SK-N-SH (cell line): ENCODE measurements around the gene APBB1IP. TPM values are rescaled to one million over a fixed set of nuclear protein-coding genes. Genes with fewer than 3 reads are reported as not detected.

Experiments used
- CTCF ChIA-PET: fragments of 300-600, 350-600 bp; formaldehyde crosslinking; extraction: SDS; loops from one replicate; lab custom pipeline; 2021; lab: Yijun Ruan, JAX
- POLR2A ChIA-PET: fragments of 350-600 bp; sonication (Branson Sonifier 250); formaldehyde crosslinking; extraction: SDS; loops from one replicate; lab custom pipeline; 2020; ENCODE audit warnings: antibody characterized with exemption, inconsistent platforms; lab: Yijun Ruan, JAX
- DNase-seq: peaks from one replicate; pipeline ENCODE4 v3.0.0; 2012
- H2AFZ ChIP-seq: fragments of 200-600 bp; sonication (generic); 2 replicates; pipeline ENCODE4 v1.8.1; 2016; ENCODE audit warnings: antibody characterized with exemption, mild to moderate bottlenecking, low read depth
- H3F3A ChIP-seq: fragments of 200-600 bp; sonication (generic); replicated peaks from 2 replicates; pipeline ENCODE3; 2016; ENCODE audit warnings: antibody characterized with exemption, mild to moderate bottlenecking; ENCODE audit not compliant: insufficient read depth
- H3K27ac ChIP-seq, 2 experiments: fragments of 200-500 bp in 1 of 2; fragments of 200-600 bp in 1 of 2; sonication (Bioruptor generic) in 1 of 2; sonication (generic), shearing (Covaris generic) in 1 of 2; 2 replicates each; pipeline versions ENCODE4 v1.5.1 to v1.6.1; 2014 to 2016; ENCODE audit warnings: low read depth in 2 of 2, inconsistent platforms in 1 of 2, low read length in 1 of 2, mild to moderate bottlenecking in 1 of 2, mixed read lengths in 1 of 2
- H3K27me3 ChIP-seq: fragments of 200-600 bp; sonication (generic), shearing (Covaris generic); 2 replicates; pipeline ENCODE4 v1.6.1; 2016; ENCODE audit warnings: mixed run types; ENCODE audit not compliant: insufficient read depth
- H3K36me3 ChIP-seq, 2 experiments: fragments of 200-500 bp in 1 of 2; fragments of 200-600 bp in 1 of 2; sonication (Bioruptor generic) in 1 of 2; sonication (generic) in 1 of 2; replicated peaks in 1 of 2; 2 replicates each; pipeline versions ENCODE3 to v1.5.1; 2014 to 2016; ENCODE audit warnings: low read length in 1 of 2, mild to moderate bottlenecking in 1 of 2; ENCODE audit not compliant: insufficient read depth in 2 of 2, control insufficient read depth in 1 of 2
- H3K4me1 ChIP-seq, 2 experiments: fragments of 200-500 bp in 1 of 2; fragments of 200-600 bp in 1 of 2; sonication (Bioruptor generic) in 1 of 2; sonication (generic), shearing (Covaris generic) in 1 of 2; 2 replicates each; pipeline versions ENCODE4 v1.5.1 to v1.6.1; 2014 to 2016; ENCODE audit warnings: low read depth in 1 of 2, low read length in 1 of 2, mixed run types in 1 of 2; ENCODE audit not compliant: insufficient read depth in 2 of 2, control insufficient read depth in 1 of 2
- H3K4me2 ChIP-seq: fragments of 200-600 bp; sonication (generic), shearing (Covaris generic); 2 replicates; pipeline ENCODE4 v1.6.1; 2017; ENCODE audit warnings: mixed run types
- H3K4me3 ChIP-seq, 2 experiments: fragments of 200-500 bp in 1 of 2; fragments of 200-600 bp in 1 of 2; sonication (Bioruptor generic) in 1 of 2; sonication (generic), shearing (Covaris generic) in 1 of 2; 2 replicates each; pipeline versions ENCODE4 v1.5.1 to v1.8.1; 2014 to 2016; ENCODE audit warnings: low read depth in 2 of 2, inconsistent platforms in 1 of 2, low read length in 1 of 2, mild to moderate bottlenecking in 1 of 2, mixed read lengths in 1 of 2, moderate library complexity in 1 of 2
- H3K79me2 ChIP-seq: fragments of 200-600 bp; sonication (generic); 2 replicates; pipeline ENCODE4 v1.8.1; 2017; ENCODE audit warnings: mild to moderate bottlenecking; ENCODE audit not compliant: insufficient read depth
- H3K9ac ChIP-seq: fragments of 200-600 bp; sonication (generic); 2 replicates; pipeline ENCODE4 v1.6.1; 2017; ENCODE audit warnings: mixed run types
- H3K9me2 ChIP-seq: fragments of 200-600 bp; sonication (generic); 2 replicates; pipeline ENCODE4 v1.6.1; 2017; ENCODE audit warnings: mixed run types
- H3K9me3 ChIP-seq: fragments of 200-600 bp; sonication (generic); 2 replicates; pipeline ENCODE4 v1.6.1; 2017; ENCODE audit warnings: mixed run types, mild to moderate bottlenecking, moderate library complexity
- H4K20me1 ChIP-seq: fragments of 200-600 bp; sonication (generic); 2 replicates; pipeline ENCODE4 v1.6.1; 2017; ENCODE audit warnings: mild to moderate bottlenecking, mixed run types; ENCODE audit not compliant: insufficient read depth
- CHD2 ChIP-seq: fragments of 150-350 bp; IDR thresholded peaks from 2 replicates; pipeline ENCODE4 v1.6.1; 2018; ENCODE audit warnings: low read length; ENCODE audit not compliant: partially characterized antibody
- EP300 ChIP-seq, 2 experiments: IDR thresholded peaks; 2 replicates each; pipeline versions ENCODE4 v1.4.0 to v1.6.1; 2012; ENCODE audit warnings: borderline replicate concordance in 1 of 2, low read depth in 1 of 2, low read length in 1 of 2
- FOXJ3 ChIP-seq: sonication (generic); formaldehyde crosslinking; IDR thresholded peaks from 2 replicates; pipeline ENCODE4 v1.5.1; 2020; ENCODE audit warnings: mild to moderate bottlenecking, missing genetic modification reagents
- MAX ChIP-seq: IDR thresholded peaks from 2 replicates; pipeline ENCODE4 v1.4.0; 2012; ENCODE audit warnings: low read depth
- NRF1 ChIP-seq: IDR thresholded peaks from 2 replicates; pipeline ENCODE4 v1.6.1; 2012; ENCODE audit warnings: low read depth, mild to moderate bottlenecking, low read length
- TEAD4 ChIP-seq: IDR thresholded peaks from 2 replicates; pipeline ENCODE4 v1.4.0; 2012; ENCODE audit warnings: mild to moderate bottlenecking, borderline replicate concordance; ENCODE audit not compliant: insufficient read depth
- USF2 ChIP-seq: fragments of 150-350 bp; IDR thresholded peaks from 2 replicates; pipeline ENCODE4 v1.6.1; 2017; ENCODE audit warnings: antibody characterized with exemption, low read length, low read depth, borderline replicate concordance
- YY1 ChIP-seq: IDR thresholded peaks from 2 replicates; pipeline ENCODE4 v1.4.0; 2012; ENCODE audit warnings: low read depth, mild to moderate bottlenecking
- WGBS: methylation state at CpG from one replicate; pipeline ENCODE4 v1.1.6; 2017; ENCODE audit warnings: low lambda C conversion rate; 5-methylcytosine and 5-hydroxymethylcytosine counted together
- polyA plus RNA-seq, 3 experiments: library from polyadenylated mRNA; depleted of rRNA; stranded (reverse); fragments of >200 nt; gene quantifications; 2 replicates each; pipeline ENCODE4 v1.2.3, GENCODE V29; 2012
- TF ChIP-seq, protein P1 (sequence below): IDR thresholded peaks from 2 replicates; pipeline ENCODE4 v1.6.1; 2012; ENCODE audit warnings: mild to moderate bottlenecking, low read depth, low read length, moderate library complexity
- TF ChIP-seq, protein P2 (sequence below): fragments of 200-600 bp; sonication (generic); IDR thresholded peaks from 2 replicates; pipeline ENCODE4 v1.6.1; 2017; ENCODE audit warnings: antibody characterized with exemption, mild to moderate bottlenecking, moderate library complexity
- TF ChIP-seq, protein P3 (sequence below): IDR thresholded peaks from 2 replicates; pipeline ENCODE4 v1.4.0; 2012; ENCODE audit warnings: low read depth, borderline replicate concordance

The APBB1IP gene
- polyA plus RNA-seq, 1 of the 3 experiments (the other 2 are of a cell fraction): not detected

DNA sequence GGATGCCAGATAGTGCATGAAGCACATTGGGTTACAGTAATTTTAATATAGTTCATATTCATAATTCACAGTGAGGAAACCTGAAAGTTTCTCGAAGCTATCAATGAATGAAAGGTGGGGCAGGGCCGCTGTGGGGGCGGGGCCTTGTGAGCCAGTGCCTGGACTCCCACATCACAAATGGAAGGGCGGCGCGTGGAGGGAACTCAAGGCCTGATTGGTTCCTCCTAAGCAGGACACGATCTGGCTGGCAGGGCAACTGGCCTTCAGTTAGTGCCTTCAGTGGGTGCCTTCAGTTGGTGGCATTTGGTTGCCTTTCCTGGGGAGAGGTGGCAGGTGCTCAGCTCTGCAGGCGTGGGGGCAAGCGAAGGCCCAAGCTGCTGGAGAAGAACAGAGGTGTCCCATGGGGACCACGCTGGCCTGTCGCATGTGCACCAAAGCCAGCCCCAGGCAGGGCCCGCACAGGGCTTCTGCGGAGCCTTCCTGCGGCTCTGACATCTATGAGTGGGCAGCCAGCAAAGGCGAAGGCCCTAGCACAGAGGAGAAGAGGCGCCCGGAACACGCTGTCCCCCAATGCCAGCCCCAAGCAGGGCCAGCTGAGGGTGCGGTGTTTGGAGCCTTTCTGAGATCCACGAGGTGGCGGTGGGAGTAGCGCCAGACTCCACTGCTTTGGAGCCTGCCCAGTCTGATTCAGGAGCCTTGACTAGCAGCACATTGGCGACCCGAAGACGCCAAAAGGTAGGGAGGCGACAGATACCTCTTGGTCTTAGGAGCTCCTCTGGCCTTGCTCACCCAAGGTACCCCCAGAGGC lies 141.3 kb downstream of the APBB1IP start:
- no peaks in the 10 kb centered on the region for H4K20me1 ChIP-seq
- no peaks in the 10 kb centered on the region for H3F3A ChIP-seq
- H3K27me3 ChIP-seq: 0 out of 2 replicates have a peak, but pooled peaks cover 11% of the 10 kb centered on the region
- no peak for DNase-seq
- H3K36me3 ChIP-seq: no peaks in the 10 kb centered on the region
- H3K79me2 ChIP-seq: no peaks in the 10 kb centered on the region
- H3K4me2 ChIP-seq: no peak overlapping the region
- H3K9me3 ChIP-seq: no peaks in the 10 kb centered on the region
- H3K27ac ChIP-seq: no peak overlapping the region
- ChIA-PET CTCF (no interaction called here), POLR2A (no interaction called here)
- TF ChIP-seq, protein P1, sequence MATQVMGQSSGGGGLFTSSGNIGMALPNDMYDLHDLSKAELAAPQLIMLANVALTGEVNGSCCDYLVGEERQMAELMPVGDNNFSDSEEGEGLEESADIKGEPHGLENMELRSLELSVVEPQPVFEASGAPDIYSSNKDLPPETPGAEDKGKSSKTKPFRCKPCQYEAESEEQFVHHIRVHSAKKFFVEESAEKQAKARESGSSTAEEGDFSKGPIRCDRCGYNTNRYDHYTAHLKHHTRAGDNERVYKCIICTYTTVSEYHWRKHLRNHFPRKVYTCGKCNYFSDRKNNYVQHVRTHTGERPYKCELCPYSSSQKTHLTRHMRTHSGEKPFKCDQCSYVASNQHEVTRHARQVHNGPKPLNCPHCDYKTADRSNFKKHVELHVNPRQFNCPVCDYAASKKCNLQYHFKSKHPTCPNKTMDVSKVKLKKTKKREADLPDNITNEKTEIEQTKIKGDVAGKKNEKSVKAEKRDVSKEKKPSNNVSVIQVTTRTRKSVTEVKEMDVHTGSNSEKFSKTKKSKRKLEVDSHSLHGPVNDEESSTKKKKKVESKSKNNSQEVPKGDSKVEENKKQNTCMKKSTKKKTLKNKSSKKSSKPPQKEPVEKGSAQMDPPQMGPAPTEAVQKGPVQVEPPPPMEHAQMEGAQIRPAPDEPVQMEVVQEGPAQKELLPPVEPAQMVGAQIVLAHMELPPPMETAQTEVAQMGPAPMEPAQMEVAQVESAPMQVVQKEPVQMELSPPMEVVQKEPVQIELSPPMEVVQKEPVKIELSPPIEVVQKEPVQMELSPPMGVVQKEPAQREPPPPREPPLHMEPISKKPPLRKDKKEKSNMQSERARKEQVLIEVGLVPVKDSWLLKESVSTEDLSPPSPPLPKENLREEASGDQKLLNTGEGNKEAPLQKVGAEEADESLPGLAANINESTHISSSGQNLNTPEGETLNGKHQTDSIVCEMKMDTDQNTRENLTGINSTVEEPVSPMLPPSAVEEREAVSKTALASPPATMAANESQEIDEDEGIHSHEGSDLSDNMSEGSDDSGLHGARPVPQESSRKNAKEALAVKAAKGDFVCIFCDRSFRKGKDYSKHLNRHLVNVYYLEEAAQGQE: no peak
- no peak for TF ChIP-seq USF2
- TF ChIP-seq, all 33 proteins: peak for 0
- Histone ChIP-seq H3K9ac (no peak overlapping the region), H3K9me2 (no peaks in the 10 kb centered on the region), H2AFZ (no peak overlapping the region), H3K4me1 (no peaks in the 10 kb centered on the region), H3K4me3 (no peak overlapping the region)
- 35% methylated on average over 18 of the region's 26 CpGs for WGBS

- Histone ChIP-seq H3K4me1 (no peaks in the 10 kb centered on the region), H3K9me2 (no peaks in the 10 kb centered on the region), H4K20me1 (no peaks in the 10 kb centered on the region), H3K9me3 (no peaks in the 10 kb centered on the region), H3K4me2 (no peak overlapping the region), H3K9ac (no peak overlapping the region), H3K27me3 (peaks cover 11% of the 10 kb centered on the region; the same call in 1 of the 2 replicates)
- POLR2A ChIA-PET: no interaction called here
- TF ChIP-seq CHD2: no peak
- TF ChIP-seq, protein P1: no peak
- TF ChIP-seq, protein P2, sequence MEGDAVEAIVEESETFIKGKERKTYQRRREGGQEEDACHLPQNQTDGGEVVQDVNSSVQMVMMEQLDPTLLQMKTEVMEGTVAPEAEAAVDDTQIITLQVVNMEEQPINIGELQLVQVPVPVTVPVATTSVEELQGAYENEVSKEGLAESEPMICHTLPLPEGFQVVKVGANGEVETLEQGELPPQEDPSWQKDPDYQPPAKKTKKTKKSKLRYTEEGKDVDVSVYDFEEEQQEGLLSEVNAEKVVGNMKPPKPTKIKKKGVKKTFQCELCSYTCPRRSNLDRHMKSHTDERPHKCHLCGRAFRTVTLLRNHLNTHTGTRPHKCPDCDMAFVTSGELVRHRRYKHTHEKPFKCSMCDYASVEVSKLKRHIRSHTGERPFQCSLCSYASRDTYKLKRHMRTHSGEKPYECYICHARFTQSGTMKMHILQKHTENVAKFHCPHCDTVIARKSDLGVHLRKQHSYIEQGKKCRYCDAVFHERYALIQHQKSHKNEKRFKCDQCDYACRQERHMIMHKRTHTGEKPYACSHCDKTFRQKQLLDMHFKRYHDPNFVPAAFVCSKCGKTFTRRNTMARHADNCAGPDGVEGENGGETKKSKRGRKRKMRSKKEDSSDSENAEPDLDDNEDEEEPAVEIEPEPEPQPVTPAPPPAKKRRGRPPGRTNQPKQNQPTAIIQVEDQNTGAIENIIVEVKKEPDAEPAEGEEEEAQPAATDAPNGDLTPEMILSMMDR: no peak
- no peak for TF ChIP-seq FOXJ3
- TF ChIP-seq, protein P3, sequence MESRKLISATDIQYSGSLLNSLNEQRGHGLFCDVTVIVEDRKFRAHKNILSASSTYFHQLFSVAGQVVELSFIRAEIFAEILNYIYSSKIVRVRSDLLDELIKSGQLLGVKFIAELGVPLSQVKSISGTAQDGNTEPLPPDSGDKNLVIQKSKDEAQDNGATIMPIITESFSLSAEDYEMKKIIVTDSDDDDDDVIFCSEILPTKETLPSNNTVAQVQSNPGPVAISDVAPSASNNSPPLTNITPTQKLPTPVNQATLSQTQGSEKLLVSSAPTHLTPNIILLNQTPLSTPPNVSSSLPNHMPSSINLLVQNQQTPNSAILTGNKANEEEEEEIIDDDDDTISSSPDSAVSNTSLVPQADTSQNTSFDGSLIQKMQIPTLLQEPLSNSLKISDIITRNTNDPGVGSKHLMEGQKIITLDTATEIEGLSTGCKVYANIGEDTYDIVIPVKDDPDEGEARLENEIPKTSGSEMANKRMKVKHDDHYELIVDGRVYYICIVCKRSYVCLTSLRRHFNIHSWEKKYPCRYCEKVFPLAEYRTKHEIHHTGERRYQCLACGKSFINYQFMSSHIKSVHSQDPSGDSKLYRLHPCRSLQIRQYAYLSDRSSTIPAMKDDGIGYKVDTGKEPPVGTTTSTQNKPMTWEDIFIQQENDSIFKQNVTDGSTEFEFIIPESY: no peak
- no peak for TF ChIP-seq MAX
- TF ChIP-seq NRF1: no peak
- no peak for TF ChIP-seq YY1
- TF ChIP-seq EP300 (IDR thresholded peaks at IDR 0.05; ENCODE audit: borderline replicate concordance in 1 of 2, low read depth in 1 of 2, low read length in 1 of 2): no peak
- no peak for TF ChIP-seq TEAD4
- TF ChIP-seq, all 33 proteins: peak for 0
- no peaks in the 10 kb centered on the region for H3F3A ChIP-seq
- H3K27ac ChIP-seq: no peak overlapping the region
- no peak for DNase-seq
- CTCF ChIA-PET: no interaction called here
- no peaks in the 10 kb centered on the region for H3K36me3 ChIP-seq
- no peaks in the 10 kb centered on the region for H3K79me2 ChIP-seq
- 28% methylated on average over 6 of the region's 11 CpGs for WGBS
- H2AFZ ChIP-seq: no peak overlapping the region
- H3K4me3 ChIP-seq: no peak overlapping the region
These were observed 148.1 kb downstream of the APBB1IP start for GRCh38 chr10:26586211-26586610.
